Hypothalamus (tissue), 51 donors: ENCODE data around the gene LYRM4.

Source experiments
- DNase-seq, 51 donors: peaks; one replicate each; lab custom pipeline; 2025; lab: John Stamatoyannopoulos, UW

LYRM4 gene

GRCh38 chr6:5206920-5207561 lies 53.7 kb downstream of the LYRM4 start:
- no peak for DNase-seq

GRCh38 chr6:5205877-5206850 lies 54.6 kb downstream of the LYRM4 start:
- peak in 48 of 51 donors; percentile 13 to 90 (median 62) for DNase-seq

DNA sequence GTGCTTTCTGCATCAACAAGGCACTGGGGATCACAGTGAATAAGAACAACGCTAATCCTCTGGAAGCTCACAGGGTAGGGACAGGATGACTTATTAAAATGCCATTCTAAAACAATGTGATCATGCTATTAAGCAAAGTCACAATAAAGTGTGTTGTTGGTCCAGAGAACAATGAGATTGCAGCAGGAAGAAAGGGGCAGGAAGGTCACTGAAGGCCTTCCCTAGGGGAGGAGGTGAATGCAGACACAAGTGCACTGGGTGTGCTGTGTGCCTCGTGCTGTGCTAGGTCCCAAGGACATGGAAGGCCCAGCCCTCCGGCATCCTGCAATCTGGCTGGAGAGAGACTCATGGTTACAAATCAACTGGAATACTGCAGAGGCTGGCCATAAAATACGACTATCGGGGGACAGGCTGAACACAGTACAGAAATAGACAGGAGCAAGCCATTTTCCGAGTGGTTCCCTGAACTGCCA lies 55.7 kb downstream of the LYRM4 start:
- DNase-seq, result peak in 8 of 51 donors; percentile 6 to 55 (median 22)

DNA sequence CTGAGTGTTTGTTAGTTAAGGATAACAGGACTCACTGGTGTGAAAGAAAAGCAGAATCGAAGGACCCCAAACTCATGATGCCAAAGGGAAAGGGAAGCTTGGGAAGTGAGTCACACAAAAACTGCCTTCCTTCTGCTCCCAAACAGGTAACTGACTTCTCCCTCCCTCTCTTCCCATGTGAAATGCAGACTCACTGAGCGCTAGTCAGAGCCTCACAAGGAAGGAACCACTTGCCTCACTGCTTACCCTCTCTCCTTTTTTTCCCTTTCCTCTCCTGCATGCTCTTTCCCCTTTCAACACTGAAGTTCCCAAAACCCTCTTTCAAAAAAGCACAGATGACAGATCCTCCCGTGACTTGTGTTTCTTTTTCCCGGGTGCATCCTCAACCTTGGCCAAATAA lies 56.4 kb downstream of the LYRM4 start:
- peak in 1 of 51 donors; percentile 55 for DNase-seq

DNA sequence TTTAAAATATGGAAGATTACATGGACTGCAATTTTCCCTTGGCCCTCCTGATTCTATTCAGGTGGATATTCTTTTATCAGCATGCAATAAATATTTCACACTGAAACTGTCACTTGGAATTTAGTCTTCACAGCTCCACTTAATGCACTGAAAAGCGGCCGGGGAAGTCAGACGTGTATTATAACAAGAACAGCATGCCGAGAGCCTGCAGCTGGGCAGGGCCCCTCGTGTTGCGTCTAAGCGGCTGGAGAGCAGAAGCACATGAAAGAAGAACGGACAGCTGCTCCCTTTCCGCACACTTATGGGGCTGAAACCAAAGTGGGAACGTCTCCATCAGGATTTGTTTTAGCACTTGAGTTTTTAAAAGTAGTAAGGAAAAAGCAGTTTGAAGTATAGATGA lies 57.2 kb downstream of the LYRM4 start:
- DNase-seq, result peak in 4 of 51 donors; percentile 11 to 21 (median 15)

GRCh38 chr6:5202941-5203340 lies 57.8 kb downstream of the LYRM4 start:
- no peak for DNase-seq

- DNase-seq, result no peak
Observed at GRCh38 chr6:5202206-5202605, 58.5 kb downstream of the LYRM4 start.

DNA sequence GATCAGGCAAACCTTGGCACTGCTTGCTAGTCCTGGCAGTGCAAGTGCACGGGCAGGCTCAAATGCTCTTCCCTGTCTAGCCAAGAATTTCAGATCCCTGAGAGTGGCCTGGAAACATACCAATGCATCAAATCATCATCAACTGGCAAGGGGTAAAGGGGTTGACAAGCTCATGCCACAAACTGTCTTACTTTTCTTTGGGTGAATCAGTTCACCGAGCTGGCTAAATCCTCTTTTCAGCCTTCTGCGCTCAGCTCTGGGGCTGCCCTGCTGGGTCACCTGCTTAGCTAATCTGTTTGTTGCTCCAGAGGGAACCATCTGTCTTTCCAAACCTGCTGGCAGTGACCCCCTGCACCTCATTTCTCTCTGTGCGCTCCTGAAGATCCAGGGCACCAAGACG lies 59.5 kb downstream of the LYRM4 start:
- no peak for DNase-seq

DNA sequence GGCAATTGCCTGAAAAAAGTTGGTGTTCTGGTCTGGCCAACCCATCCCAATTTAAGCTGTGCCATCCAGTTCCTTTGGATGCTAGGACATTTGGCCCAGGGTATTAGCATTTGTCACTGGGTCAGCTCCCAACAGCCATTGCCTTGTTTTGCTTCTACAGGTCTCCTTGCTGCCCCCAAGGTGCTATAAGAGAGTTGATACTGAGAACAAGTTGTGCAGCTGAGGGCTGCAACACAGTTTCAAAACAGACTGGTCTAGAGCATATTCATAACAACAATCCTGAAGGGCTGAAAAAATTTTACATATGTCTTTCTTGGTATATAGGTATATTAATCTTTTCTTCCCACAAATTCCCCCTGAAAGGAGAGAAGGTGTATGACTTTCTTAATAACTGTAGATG lies 61.0 kb downstream of the LYRM4 start:
- no peak for DNase-seq

DNA sequence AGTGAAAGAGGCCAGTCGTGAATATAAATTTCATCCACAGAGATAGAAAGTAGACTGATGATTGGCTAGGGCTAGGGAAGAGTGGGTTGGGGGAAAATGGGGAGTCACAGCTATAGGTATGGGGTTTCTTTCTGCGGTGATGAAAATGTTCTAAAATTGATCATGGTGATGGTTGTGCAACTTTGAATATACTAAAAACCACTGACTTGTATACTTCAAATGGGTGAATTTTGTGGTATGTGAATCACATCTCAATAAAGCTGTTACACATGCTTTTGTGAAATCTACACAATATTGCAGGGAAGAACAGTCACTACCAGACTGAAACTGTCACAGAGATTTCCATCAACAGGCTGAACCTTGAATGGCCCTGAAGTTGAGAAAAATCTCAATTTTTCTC lies 61.5 kb downstream of the LYRM4 start:
- DNase-seq, result no peak

DNA sequence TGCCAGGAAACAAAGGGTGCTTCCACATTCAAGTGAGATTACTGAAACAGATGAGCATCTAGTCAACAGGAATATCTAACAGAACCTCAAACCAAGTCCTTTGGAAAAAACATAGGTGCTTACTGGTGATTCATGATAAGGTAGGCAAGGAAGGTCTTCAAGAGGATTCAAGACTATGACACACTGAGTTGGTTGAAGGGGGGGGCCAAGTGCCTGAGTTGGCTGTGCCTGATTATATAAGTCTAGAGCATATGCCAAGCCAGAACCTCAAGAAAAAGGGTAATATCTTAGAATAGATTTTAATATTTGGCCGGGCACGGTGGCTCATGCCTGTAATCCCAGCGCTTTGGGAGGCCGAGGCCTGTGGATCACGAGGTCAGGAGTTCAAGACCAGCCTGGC lies 63.7 kb downstream of the LYRM4 start:
- no peak for DNase-seq

GRCh38 chr6:5192135-5192794 lies 68.5 kb downstream of the LYRM4 start:
- DNase-seq, result no peak

- DNase-seq, result no peak
Observed at GRCh38 chr6:5191722-5192121, 69.0 kb downstream of the LYRM4 start.

DNA sequence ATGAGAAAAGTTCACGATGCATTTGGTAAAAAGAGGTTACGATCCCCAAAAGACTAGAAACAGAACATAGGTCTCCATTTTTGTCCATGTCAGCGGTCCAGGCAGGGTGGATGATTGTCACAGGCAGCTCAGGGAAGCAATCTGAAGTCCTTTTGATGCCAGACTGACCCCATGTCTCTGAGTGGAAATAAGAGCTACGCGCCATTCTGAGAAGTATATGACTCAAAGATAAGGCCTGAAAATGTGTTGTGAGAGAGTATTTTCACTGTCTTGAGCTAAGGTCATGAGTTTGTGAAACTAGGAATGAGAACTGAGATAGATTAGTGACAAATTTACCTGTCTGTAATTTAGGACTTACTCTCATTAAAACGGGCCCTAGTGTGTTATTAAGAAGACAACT lies 69.5 kb downstream of the LYRM4 start:
- DNase-seq, result no peak

DNA sequence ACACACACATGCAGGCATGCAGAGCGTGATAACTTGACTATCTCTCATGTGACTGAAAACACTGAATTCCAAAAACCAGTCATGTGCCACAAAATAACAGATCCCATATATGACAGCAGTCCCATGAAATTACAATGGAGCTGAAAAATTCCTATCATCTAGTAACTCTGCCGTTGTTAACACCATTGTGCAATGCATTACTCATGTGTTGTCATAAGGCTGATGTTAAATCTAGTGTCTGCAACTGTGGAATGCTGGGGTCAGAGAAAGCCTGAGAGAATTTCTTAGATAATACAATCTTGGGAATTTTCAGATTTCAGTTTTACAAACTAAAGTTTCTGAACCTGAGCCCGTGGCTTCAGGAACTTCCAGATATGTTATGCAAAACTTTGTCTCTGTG lies 70.2 kb downstream of the LYRM4 start:
- DNase-seq, result no peak

DNA sequence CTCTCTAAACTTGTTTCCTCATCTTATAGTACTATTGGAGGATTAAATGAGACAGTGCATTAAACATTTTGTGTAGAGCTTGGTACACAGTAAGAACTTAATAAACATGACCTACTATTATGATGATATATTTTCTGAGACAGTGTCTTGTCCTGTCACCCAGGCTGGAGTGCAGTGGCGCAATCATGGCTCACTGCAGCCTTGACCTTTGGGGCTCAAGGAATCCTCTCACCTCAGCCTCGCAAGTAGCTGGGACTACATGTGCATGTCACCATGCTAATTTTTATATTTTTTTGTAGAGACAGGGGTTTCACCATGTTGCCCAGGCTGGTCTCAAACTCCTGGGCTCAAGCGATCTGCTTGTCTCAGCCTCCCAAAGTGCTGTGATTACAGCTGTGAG lies 72.1 kb downstream of the LYRM4 start:
- no peak for DNase-seq

DNA sequence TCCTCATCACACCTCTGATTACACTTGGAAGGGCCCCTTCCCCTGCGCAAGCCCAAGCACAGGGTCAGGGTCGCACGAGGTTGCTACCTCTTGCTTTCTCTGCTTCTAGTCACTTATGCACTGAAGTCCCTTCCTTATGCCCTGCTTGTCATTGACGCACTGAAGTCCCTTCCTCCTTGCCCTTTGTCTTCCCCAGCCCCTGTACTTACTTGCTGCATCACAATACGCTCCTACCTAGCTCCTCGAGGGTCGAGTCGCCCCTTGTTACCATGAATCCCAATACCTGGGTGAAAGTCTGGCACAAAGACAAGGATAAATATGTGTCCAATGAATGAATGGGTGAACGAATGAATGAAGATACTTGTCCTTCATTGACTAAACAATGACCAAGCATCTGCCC lies 75.9 kb downstream of the LYRM4 start:
- no peak for DNase-seq

GRCh38 chr6:5184218-5184617 lies 76.5 kb downstream of the LYRM4 start:
- no peak for DNase-seq

GRCh38 chr6:5181510-5182317 lies 79.0 kb downstream of the LYRM4 start:
- no peak for DNase-seq

DNA sequence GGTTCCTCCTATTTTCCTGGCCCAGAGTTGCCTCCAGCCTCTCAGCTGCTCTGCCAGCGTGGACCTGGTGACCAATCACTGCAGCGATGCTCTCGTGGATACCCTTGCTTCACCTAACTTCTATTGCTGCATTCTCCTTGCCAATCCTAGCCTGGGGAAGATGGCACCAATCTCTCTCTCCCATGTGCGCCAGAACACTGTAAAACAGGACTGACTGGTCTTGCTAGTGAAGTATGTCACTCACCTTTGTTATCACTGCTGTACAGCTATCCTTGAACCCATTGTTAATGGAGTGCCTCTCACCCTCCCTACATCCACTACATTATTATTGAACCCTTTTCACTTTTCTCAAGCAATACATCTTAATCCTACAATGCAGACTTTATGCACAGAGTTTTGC lies 80.1 kb downstream of the LYRM4 start:
- no peak for DNase-seq
